IMR-90 (cell line): Measurements from ENCODE around the gene RERE.

Experiments used
- MAZ ChIP-seq: IDR thresholded peaks from 2 replicates; pipeline ENCODE4 v1.6.1; 2012; ENCODE audit warnings: low read depth, mild to moderate bottlenecking, low read length, improper control_type of control experiment, moderate library complexity, borderline replicate concordance
- RCOR1 ChIP-seq: IDR thresholded peaks from 2 replicates; pipeline ENCODE4 v1.6.1; 2012; ENCODE audit warnings: mild to moderate bottlenecking, low read length, improper control_type of control experiment; ENCODE audit not compliant: insufficient replicate concordance

- no peak; the same call in 1 of the 2 replicates for TF ChIP-seq MAZ
- TF ChIP-seq RCOR1 = no peak
Measured at GRCh38 chr1:8373581-8374241, 443.7 kb downstream of the RERE start.
